GM23338 (cell line): Measurements from ENCODE around the gene PCDHGA8. TPM values are rescaled to one million over a fixed set of nuclear protein-coding genes. Genes with fewer than 3 reads are reported as not detected.
A peak's percentile ranks its signal among the peaks of the same experiment; 100 is the strongest.

ENCODE experiments used
- ATAC-seq: fragments of 200-7000 bp; cut with Tn5 transposase; 3 replicates; pipeline ENCODE4 v1.9.1; 2020
- DNase-seq: peaks from one replicate; pipeline ENCODE4 v3.0.0-alpha.2; 2015; ENCODE audit warnings: low spot score
- H2AFZ ChIP-seq: fragments of 200-600 bp; sonication (generic); 2 replicates; pipeline ENCODE4 v1.8.0; 2016; ENCODE audit warnings: antibody characterized with exemption, mild to moderate bottlenecking, moderate library complexity
- H3F3A ChIP-seq: fragments of 200-600 bp; sonication (generic); replicated peaks from 2 replicates; pipeline ENCODE4 v1.8.0; 2017; ENCODE audit warnings: antibody characterized with exemption, mixed run types, low read depth
- H3K27ac ChIP-seq: fragments of 200-600 bp; sonication (generic); 2 replicates; pipeline ENCODE4 v1.6.1; 2016; ENCODE audit warnings: low read depth
- H3K27me3 ChIP-seq: fragments of 200-600 bp; sonication (generic); 2 replicates; pipeline ENCODE4 v1.8.0; 2016; ENCODE audit warnings: mild to moderate bottlenecking, mixed run types, moderate library complexity; ENCODE audit not compliant: insufficient read depth
- H3K36me3 ChIP-seq: fragments of 200-600 bp; sonication (generic); 2 replicates; pipeline ENCODE4 v1.8.0; 2016; ENCODE audit warnings: mild to moderate bottlenecking; ENCODE audit not compliant: insufficient read depth
- H3K4me1 ChIP-seq: fragments of 200-600 bp; sonication (generic); 2 replicates; pipeline ENCODE4 v1.8.0; 2016; ENCODE audit warnings: mild to moderate bottlenecking, moderate library complexity; ENCODE audit not compliant: insufficient read depth
- H3K4me2 ChIP-seq: fragments of 200-600 bp; sonication (generic); 2 replicates; pipeline ENCODE4 v1.7.1; 2017; ENCODE audit warnings: mixed run types
- H3K4me3 ChIP-seq: fragments of 200-600 bp; sonication (generic); 2 replicates; pipeline ENCODE4 v1.6.1; 2016; ENCODE audit warnings: mixed run types
- H3K79me2 ChIP-seq: fragments of 200-600 bp; sonication (generic); replicated peaks from 2 replicates; pipeline ENCODE4 v1.8.0; 2017; ENCODE audit warnings: mild to moderate bottlenecking; ENCODE audit not compliant: insufficient read depth
- H3K9me2 ChIP-seq: fragments of 200-600 bp; sonication (generic); 2 replicates; pipeline ENCODE4 v1.8.0; 2017; ENCODE audit not compliant: insufficient read depth
- H4K20me1 ChIP-seq: fragments of 200-600 bp; sonication (generic); replicated peaks from 2 replicates; pipeline ENCODE4 v1.8.0; 2017; ENCODE audit warnings: mild to moderate bottlenecking; ENCODE audit not compliant: insufficient read depth
- H3K27ac Mint-ChIP-seq: 2 replicates; pipeline ENCODE4 v1.8.0; 2020; ENCODE audit warnings: inconsistent platforms, mild to moderate bottlenecking, moderate library complexity, mixed read lengths
- H3K27me3 Mint-ChIP-seq: 3 replicates; pipeline ENCODE4 v1.8.0; 2022; ENCODE audit warnings: low read depth, mild to moderate bottlenecking, moderate library complexity, mixed read lengths, inconsistent platforms; ENCODE audit not compliant: insufficient read depth, poor library complexity
- H3K36me3 Mint-ChIP-seq: 3 replicates; pipeline ENCODE4 v1.8.0; 2021; ENCODE audit warnings: low read depth, mild to moderate bottlenecking, inconsistent platforms, moderate library complexity, mixed read lengths
- H3K4me1 Mint-ChIP-seq: 3 replicates; pipeline ENCODE4 v1.8.0; 2020; ENCODE audit warnings: mild to moderate bottlenecking, inconsistent platforms, mixed read lengths
- H3K4me3 Mint-ChIP-seq: 3 replicates; pipeline ENCODE4 v1.8.0; 2021; ENCODE audit warnings: moderate library complexity, mild to moderate bottlenecking, inconsistent platforms, mixed read lengths
- H3K9me3 Mint-ChIP-seq: 3 replicates; pipeline ENCODE4 v1.8.0; 2020; ENCODE audit warnings: moderate library complexity, mild to moderate bottlenecking, inconsistent platforms, mixed read lengths
- CTCF ChIP-seq, 2 experiments: fragments of 200-600 bp in 1 of 2; sonication (generic) in 1 of 2; conservative IDR thresholded peaks; 2 replicates each; pipeline versions ENCODE4 v1.5.1 to v1.6.1; 2016 to 2017; ENCODE audit warnings: antibody characterized with exemption in 2 of 2, low read depth in 2 of 2, mild to moderate bottlenecking in 2 of 2, moderate library complexity in 1 of 2
- NANOG ChIP-seq: IDR thresholded peaks from 2 replicates; pipeline ENCODE4 v1.6.1; 2016; ENCODE audit warnings: antibody characterized with exemption, borderline replicate concordance
- STAT1 ChIP-seq: IDR thresholded peaks from one replicate; pipeline ENCODE4 v1.6.1; 2016; ENCODE audit warnings: antibody characterized with exemption; ENCODE audit not compliant: unreplicated experiment
- ZNF462 ChIP-seq: fragments of 250-450 bp; sonication (Bioruptor Pico); IDR thresholded peaks from 2 replicates; pipeline ENCODE4 v1.5.0; 2020; ENCODE audit warnings: mild to moderate bottlenecking, moderate library complexity
- polyA plus RNA-seq: library from polyadenylated mRNA; unstranded; fragments of >200 nt; fragmentation: Nextera tagmentation; extraction: Ambion mirVana; gene quantifications from 2 replicates; pipeline ENCODE4 v1.2.1, GENCODE V29; 2016
- total RNA-seq: library from RNA; depleted of rRNA; stranded (reverse); fragments of >200 nt; shearing (Covaris generic); gene quantifications from 2 replicates; pipeline ENCODE4 v1.2.3, GENCODE V29; 2014

PCDHGA8 gene
- total and polyA plus RNA-seq, 2 experiments from 2014 or later, result 1.1 to 5.3 TPM

GRCh38 chr5:141343953-141344463 is 48.4 kb upstream of the PCDHGA8 start:
- Histone ChIP-seq H3K27me3 (no peaks in the 10 kb centered on the region), H3F3A (no peaks in the 10 kb centered on the region), H4K20me1 (no peaks in the 10 kb centered on the region), H2AFZ (peak overlapping the region; percentile 66; the same call in 1 of the 2 replicates), H3K9me2 (no peaks in the 10 kb centered on the region), H3K79me2 (no peaks in the 10 kb centered on the region), H3K4me2 (no peak overlapping the region), H3K27ac (no peak overlapping the region), H3K4me1 (no peaks in the 10 kb centered on the region), H3K4me3 (no peak overlapping the region), H3K36me3 (no peaks in the 10 kb centered on the region)
- no peak overlapping the region for H3K4me3 Mint-ChIP-seq
- H3K27me3 Mint-ChIP-seq, result peaks cover 2% of the 10 kb centered on the region
- TF ChIP-seq CTCF (conservative IDR thresholded peaks at IDR 0.05; ENCODE audit: low read depth in 2 of 2) (0 out of 4 replicates have a peak, but pooled peaks of 1 of the 2 experiments have one; percentile 8), STAT1 (no peak), ZNF462 (CRISPR knock-in tag) (no peak), NANOG (no peak)
- ATAC-seq, result no peak
- no peak overlapping the region for H3K27ac Mint-ChIP-seq
- DNase-seq, result no peak
- peaks cover 70% of the 10 kb centered on the region for H3K9me3 Mint-ChIP-seq
- peaks cover 34% of the 10 kb centered on the region for H3K36me3 Mint-ChIP-seq
- no peaks in the 10 kb centered on the region; the same call in 2 of the 3 replicates for H3K4me1 Mint-ChIP-seq
